IgD-negative memory B cell (primary cell): ENCODE data around the gene FAM110D. TPM values are rescaled to one million over a fixed set of nuclear protein-coding genes. Genes with fewer than 3 reads are reported as not detected.

Experiments used
- H3K27ac Mint-ChIP-seq, 3 donors: one replicate each; pipeline ENCODE4 v1.8.0; 2020 to 2022; ENCODE audit warnings: mild to moderate bottlenecking in 3 of 3, mixed read lengths in 3 of 3, moderate library complexity in 1 of 3
- H3K27me3 Mint-ChIP-seq: one replicate; pipeline ENCODE4 v1.8.0; 2021; ENCODE audit warnings: mixed read lengths
- H3K36me3 Mint-ChIP-seq: one replicate; pipeline ENCODE4 v1.8.0; 2020; ENCODE audit warnings: mild to moderate bottlenecking, mixed read lengths
- H3K4me1 Mint-ChIP-seq, 3 donors: one replicate each; pipeline ENCODE4 v1.8.0; 2020 to 2022; ENCODE audit warnings: mixed read lengths in 3 of 3, mild to moderate bottlenecking in 1 of 3
- H3K4me3 Mint-ChIP-seq, 4 donors: one replicate each; pipeline ENCODE4 v1.8.0; 2020 to 2022; ENCODE audit warnings: mild to moderate bottlenecking in 4 of 4, mixed read lengths in 4 of 4, moderate library complexity in 3 of 4
- H3K9me3 Mint-ChIP-seq, 3 donors: one replicate each; pipeline ENCODE4 v1.8.0; 2020 to 2021; ENCODE audit warnings: mixed read lengths in 3 of 3, mild to moderate bottlenecking in 1 of 3
- polyA plus RNA-seq: library from polyadenylated mRNA; unstranded; fragments of 300-500 nt; fragmentation: Illumina TruSeq; gene quantifications from one replicate; pipeline ENCODE4 v1.2.3, GENCODE V29; 2021

FAM110D gene
- polyA plus RNA-seq, 1 donor from 2014 or later = not detected

GRCh38 chr1:26213335-26213905 is 54.5 kb downstream of the FAM110D start:
- no peaks in the 10 kb centered on the region for H3K36me3 Mint-ChIP-seq
- H3K9me3 Mint-ChIP-seq = no peaks in the 10 kb centered on the region
- H3K4me3 Mint-ChIP-seq = no peak overlapping the region
- peaks cover 2% of the 10 kb centered on the region for H3K27me3 Mint-ChIP-seq
- no peak overlapping the region for H3K27ac Mint-ChIP-seq
- no peaks in the 10 kb centered on the region for H3K4me1 Mint-ChIP-seq

Other genes starting within 250 kb of the FAM110D start
- 8.6 TPM for gene PAFAH2, start 161.0 kb upstream of the FAM110D start, polyA plus RNA-seq
- gene EXTL1, start 137.3 kb upstream of the FAM110D start, polyA plus RNA-seq = not detected
- gene SLC30A2, start 113.0 kb upstream of the FAM110D start, polyA plus RNA-seq = not detected
- not detected for gene TRIM63, start 91.4 kb upstream of the FAM110D start, polyA plus RNA-seq
- gene PDIK1L, start 47.3 kb upstream of the FAM110D start, polyA plus RNA-seq = 3.7 TPM
- gene C1orf232, start 9.9 kb downstream of the FAM110D start, polyA plus RNA-seq = not detected
- gene ZNF593, start 10.8 kb downstream of the FAM110D start, polyA plus RNA-seq = 43.7 TPM
- 0.61 TPM for gene ZNF593OS, start 12.8 kb downstream of the FAM110D start, polyA plus RNA-seq
- 2.2 TPM for gene CNKSR1, start 18.4 kb downstream of the FAM110D start, polyA plus RNA-seq
- gene CATSPER4, start 31.5 kb downstream of the FAM110D start, polyA plus RNA-seq = not detected
- 6.6 TPM for gene CEP85, start 75.1 kb downstream of the FAM110D start, polyA plus RNA-seq
- gene SH3BGRL3, start 121.0 kb downstream of the FAM110D start, polyA plus RNA-seq = 1,152 TPM
- gene UBXN11, start 147.6 kb downstream of the FAM110D start, polyA plus RNA-seq = 11.2 TPM
- 10,525 TPM for gene CD52, start 158.9 kb downstream of the FAM110D start, polyA plus RNA-seq
- 3.1 TPM for gene CRYBG2, start 195.1 kb downstream of the FAM110D start, polyA plus RNA-seq
- 8.8 TPM for gene ZNF683, start 213.7 kb downstream of the FAM110D start, polyA plus RNA-seq